ENCODE results near the gene PRAC1.

GRCh38 chr17:48727415-48728175, 5.3 kb upstream of the PRAC1 start:
- TF ChIP-seq POLR2A (IDR thresholded peaks at IDR 0.05) = no peak
- TF ChIP-seq, protein P1, sequence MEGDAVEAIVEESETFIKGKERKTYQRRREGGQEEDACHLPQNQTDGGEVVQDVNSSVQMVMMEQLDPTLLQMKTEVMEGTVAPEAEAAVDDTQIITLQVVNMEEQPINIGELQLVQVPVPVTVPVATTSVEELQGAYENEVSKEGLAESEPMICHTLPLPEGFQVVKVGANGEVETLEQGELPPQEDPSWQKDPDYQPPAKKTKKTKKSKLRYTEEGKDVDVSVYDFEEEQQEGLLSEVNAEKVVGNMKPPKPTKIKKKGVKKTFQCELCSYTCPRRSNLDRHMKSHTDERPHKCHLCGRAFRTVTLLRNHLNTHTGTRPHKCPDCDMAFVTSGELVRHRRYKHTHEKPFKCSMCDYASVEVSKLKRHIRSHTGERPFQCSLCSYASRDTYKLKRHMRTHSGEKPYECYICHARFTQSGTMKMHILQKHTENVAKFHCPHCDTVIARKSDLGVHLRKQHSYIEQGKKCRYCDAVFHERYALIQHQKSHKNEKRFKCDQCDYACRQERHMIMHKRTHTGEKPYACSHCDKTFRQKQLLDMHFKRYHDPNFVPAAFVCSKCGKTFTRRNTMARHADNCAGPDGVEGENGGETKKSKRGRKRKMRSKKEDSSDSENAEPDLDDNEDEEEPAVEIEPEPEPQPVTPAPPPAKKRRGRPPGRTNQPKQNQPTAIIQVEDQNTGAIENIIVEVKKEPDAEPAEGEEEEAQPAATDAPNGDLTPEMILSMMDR (IDR thresholded peaks at IDR 0.05) = no peak

Data from adrenal gland (tissue), 5 donors.